HEK293 (cell line): ENCODE data around the gene RIMBP3C.
A peak's percentile ranks its signal among the peaks of the same experiment; 100 is the strongest.
"Not testable (repeated sequence)": the region's sequence is repeated elsewhere in the genome, so short reads cannot be mapped to it uniquely, and the experiment has no call there.

Experiments
- CTCF ChIA-PET: fragments of 350-600 bp; formaldehyde crosslinking; extraction: SDS; loops from one replicate; lab custom pipeline; 2021; ENCODE audit warnings: antibody characterized with exemption; lab: Yijun Ruan, JAX
- POLR2A ChIA-PET: fragments of 300-600 bp; formaldehyde crosslinking; extraction: SDS; loops from one replicate; lab custom pipeline; 2020; ENCODE audit warnings: antibody characterized with exemption, inconsistent platforms; lab: Yijun Ruan, JAX
- H3K27ac ChIP-seq: fragments of 200-500 bp; sonication (Bioruptor generic); 2 replicates; pipeline ENCODE4 v1.5.1; 2014; ENCODE audit warnings: low read depth, low read length, control low read depth, inconsistent platforms; ENCODE audit errors: extremely low read depth
- H3K36me3 ChIP-seq, 2 experiments: fragments of 200-500 bp in 1 of 2; sonication (Bioruptor generic) in 1 of 2; 1 replicate in 1 of 2; 2 replicates in 1 of 2; pipeline ENCODE4 v1.5.1; 2014 to 2017; ENCODE audit warnings: inconsistent platforms in 2 of 2, low read length in 2 of 2; ENCODE audit not compliant: control insufficient read depth in 2 of 2, insufficient read depth in 1 of 2
- H3K4me1 ChIP-seq: fragments of 200-500 bp; sonication (Bioruptor generic); 2 replicates; pipeline ENCODE4 v1.5.1; 2014; ENCODE audit warnings: mild to moderate bottlenecking, low read length, inconsistent platforms; ENCODE audit not compliant: control insufficient read depth, insufficient read depth
- H3K4me3 ChIP-seq: 2 replicates; pipeline ENCODE4 v1.5.1; 2011; ENCODE audit warnings: low read depth, mild to moderate bottlenecking, control low read depth, low read length, moderate library complexity
- H3K9me3 ChIP-seq: fragments of 200-500 bp; sonication (Bioruptor generic); 2 replicates; pipeline ENCODE4 v1.5.1; 2014; ENCODE audit warnings: low read depth, low read length, inconsistent platforms; ENCODE audit not compliant: control insufficient read depth, insufficient read depth
- GFI1B ChIP-seq: fragments of 450-650 bp; formaldehyde crosslinking; IDR thresholded peaks from 2 replicates; pipeline ENCODE4 v1.5.1; 2016; ENCODE audit warnings: missing biosample characterization, missing genetic modification characterization
- KLF8 ChIP-seq: fragments of 450-650 bp; formaldehyde crosslinking; IDR thresholded peaks from 2 replicates; pipeline ENCODE4 v1.5.1; 2016; ENCODE audit warnings: missing biosample characterization, missing genetic modification characterization
- OSR2 ChIP-seq: fragments of 450-650 bp; formaldehyde crosslinking; IDR thresholded peaks from 2 replicates; pipeline ENCODE4 v1.5.1; 2016; ENCODE audit warnings: missing biosample characterization, missing genetic modification characterization
- PBX3 ChIP-seq: sonication (generic); formaldehyde crosslinking; IDR thresholded peaks from 2 replicates; pipeline ENCODE4 v1.8.1; 2022; ENCODE audit warnings: mild to moderate bottlenecking, moderate library complexity, missing genetic modification reagents
- PRDM1 ChIP-seq: fragments of 450-650 bp; formaldehyde crosslinking; IDR thresholded peaks from 2 replicates; pipeline ENCODE4; 2016; ENCODE audit warnings: missing biosample characterization, missing genetic modification characterization
- ZFP37 ChIP-seq: fragments of 450-650 bp; formaldehyde crosslinking; IDR thresholded peaks from 2 replicates; pipeline ENCODE4 v1.5.1; 2016; ENCODE audit warnings: missing biosample characterization, missing genetic modification characterization
- ZNF114 ChIP-seq: fragments of 450-650 bp; formaldehyde crosslinking; IDR thresholded peaks from 2 replicates; pipeline ENCODE4 v1.5.0; 2017; ENCODE audit warnings: missing biosample characterization, missing genetic modification characterization
- ZNF121 ChIP-seq: fragments of 450-650 bp; formaldehyde crosslinking; IDR thresholded peaks from 2 replicates; pipeline ENCODE4 v1.5.1; 2016; ENCODE audit warnings: missing biosample characterization, missing genetic modification characterization
- ZNF138 ChIP-seq: fragments of 450-650 bp; formaldehyde crosslinking; IDR thresholded peaks from 2 replicates; pipeline ENCODE4 v1.5.1; 2016; ENCODE audit warnings: missing biosample characterization, missing genetic modification characterization, borderline replicate concordance
- ZNF155 ChIP-seq: fragments of 450-650 bp; formaldehyde crosslinking; IDR thresholded peaks from 2 replicates; pipeline ENCODE4 v1.5.1; 2016; ENCODE audit warnings: missing biosample characterization, missing genetic modification characterization
- ZNF184 ChIP-seq: fragments of 450-650 bp; IDR thresholded peaks from 2 replicates; pipeline ENCODE4 v1.5.1; 2018; ENCODE audit warnings: missing biosample characterization, mild to moderate bottlenecking, missing genetic modification characterization
- ZNF202 ChIP-seq: fragments of 450-650 bp; formaldehyde crosslinking; IDR thresholded peaks from 2 replicates; pipeline ENCODE4 v1.5.1; 2016; ENCODE audit warnings: missing biosample characterization, missing genetic modification characterization, borderline replicate concordance
- ZNF248 ChIP-seq: fragments of 450-650 bp; formaldehyde crosslinking; IDR thresholded peaks from 2 replicates; pipeline ENCODE4 v1.5.1; 2017; ENCODE audit warnings: missing biosample characterization, missing genetic modification characterization
- ZNF302 ChIP-seq: fragments of 450-650 bp; formaldehyde crosslinking; IDR thresholded peaks from 2 replicates; pipeline ENCODE4 v1.5.1; 2016; ENCODE audit warnings: missing biosample characterization, missing genetic modification characterization, low read depth
- ZNF335 ChIP-seq: fragments of 450-650 bp; formaldehyde crosslinking; conservative IDR thresholded peaks from 2 replicates; pipeline ENCODE4 v1.5.1; 2016; ENCODE audit warnings: missing biosample characterization, missing genetic modification characterization
- ZNF341 ChIP-seq: fragments of 450-650 bp; formaldehyde crosslinking; IDR thresholded peaks from 2 replicates; pipeline ENCODE4; 2016; ENCODE audit warnings: low read depth, missing biosample characterization, missing genetic modification characterization
- ZNF366 ChIP-seq: fragments of 450-650 bp; formaldehyde crosslinking; conservative IDR thresholded peaks from 2 replicates; pipeline ENCODE4 v1.5.1; 2016; ENCODE audit warnings: missing biosample characterization, missing genetic modification characterization
- ZNF560 ChIP-seq: fragments of 450-650 bp; formaldehyde crosslinking; IDR thresholded peaks from 2 replicates; pipeline ENCODE4 v1.5.1; 2017; ENCODE audit warnings: missing biosample characterization, missing genetic modification characterization, borderline replicate concordance
- ZNF645 ChIP-seq: fragments of 450-650 bp; formaldehyde crosslinking; IDR thresholded peaks from 2 replicates; pipeline ENCODE4; 2016; ENCODE audit warnings: missing biosample characterization, missing genetic modification characterization
- ZNF707 ChIP-seq: fragments of 450-650 bp; formaldehyde crosslinking; IDR thresholded peaks from 2 replicates; pipeline ENCODE4 v1.5.1; 2016; ENCODE audit warnings: missing biosample characterization, missing genetic modification characterization
- ZNF776 ChIP-seq: fragments of 450-650 bp; formaldehyde crosslinking; IDR thresholded peaks from 2 replicates; pipeline ENCODE4 v1.5.0; 2017; ENCODE audit warnings: missing biosample characterization, missing genetic modification characterization, borderline replicate concordance
- ZNF777 ChIP-seq: fragments of 450-650 bp; formaldehyde crosslinking; IDR thresholded peaks from 2 replicates; pipeline ENCODE4 v1.5.1; 2017; ENCODE audit warnings: missing biosample characterization, missing genetic modification characterization, borderline replicate concordance
- ZNF837 ChIP-seq: fragments of 450-650 bp; formaldehyde crosslinking; IDR thresholded peaks from 2 replicates; pipeline ENCODE4 v1.5.1; 2016; ENCODE audit warnings: missing biosample characterization, missing genetic modification characterization
- ZSCAN16 ChIP-seq: fragments of 450-650 bp; formaldehyde crosslinking; IDR thresholded peaks from 2 replicates; pipeline ENCODE4 v1.5.1; 2016; ENCODE audit warnings: missing biosample characterization, missing genetic modification characterization

Gene RIMBP3C

GRCh38 chr22:21551361-21551760 is at the start of gene RIMBP3C:
Gene RIMBP3C, minus strand, starts transcription at chr22:21551461. Its CDS starts 485 bp downstream, at chr22:21550976.
- CTCF ChIA-PET, H3K36me3 ChIP-seq, H3K9me3 ChIP-seq, H3K4me1 ChIP-seq, H3K27ac ChIP-seq, POLR2A ChIA-PET, H3K4me3 ChIP-seq: not testable (repeated sequence)

- Histone ChIP-seq H3K36me3 (peaks cover 22 to 45% of the 10 kb centered on the region in 2 experiments), H3K4me1 (no peaks in the 10 kb centered on the region)
- TF ChIP-seq ZNF202 (no peak), ZNF837 (tag by site-specific recombination) (no peak), ZNF138 (tag by site-specific recombination) (no peak), ZNF121 (no peak), ZNF707 (tag by site-specific recombination) (no peak), ZNF184 (no peak), ZNF366 (tag by site-specific recombination) (no peak), PBX3 (CRISPR knock-in tag) (no peak), ZNF341 (tag by site-specific recombination) (no peak), OSR2 (no peak), ZNF645 (tag by site-specific recombination) (no peak), KLF8 (tag by site-specific recombination) (no peak), ZNF302 (tag by site-specific recombination) (no peak), ZNF335 (no peak), ZNF114 (tag by site-specific recombination) (no peak), GFI1B (tag by site-specific recombination) (no peak), ZNF560 (tag by site-specific recombination) (no peak), ZNF776 (tag by site-specific recombination) (no peak), ZNF248 (tag by site-specific recombination) (no peak), ZNF155 (tag by site-specific recombination) (no peak)
- TF ChIP-seq, all 188 proteins: peak for 0
- H3K27ac ChIP-seq, result no peak overlapping the region
- ChIA-PET CTCF (interaction anchor here (0.6 to 1.5 kb wide), 2 partner anchors 26 to 28 kb away, joined by 3 read pairs; no protein-coding TSS in a partner anchor), POLR2A (interaction anchor here (1.2 kb wide), 1 partner anchor 20 kb away, joined by 4 read pairs; no protein-coding TSS in a partner anchor)
- H3K9me3 ChIP-seq, result no peaks in the 10 kb centered on the region
- H3K4me3 ChIP-seq, result no peak overlapping the region
Measured at GRCh38 chr22:21599053-21599893, 48.0 kb upstream of the RIMBP3C start.

GRCh38 chr22:21598302-21598701 is 47.0 kb upstream of the RIMBP3C start:
- POLR2A ChIA-PET, result interaction anchor here (0.6 to 1.2 kb wide), 3 partner anchors 8 to 23 kb away, joined by 3 to 5 read pairs (median 4); no protein-coding TSS in a partner anchor
- CTCF ChIA-PET, result interaction anchor here (0.6 to 1.5 kb wide), 5 partner anchors 23 to 51 kb away, joined by 3 to 5 read pairs (median 3); no protein-coding TSS in a partner anchor

GRCh38 chr22:21596356-21597135 is 45.3 kb upstream of the RIMBP3C start:
- ChIA-PET POLR2A (interaction anchor here (1.1 kb wide), 1 partner anchor 18 kb away, joined by 3 read pairs; no protein-coding TSS in a partner anchor), CTCF (interaction anchor here (1.2 kb wide), 1 partner anchor 33 kb away, joined by 3 read pairs; no protein-coding TSS in a partner anchor)
- H3K4me1 ChIP-seq, H3K27ac ChIP-seq, H3K9me3 ChIP-seq, H3K4me3 ChIP-seq: not testable (repeated sequence)
- H3K36me3 ChIP-seq, result peaks cover 25 to 62% of the 10 kb centered on the region in 2 experiments

More at GRCh38 chr22:21598302-21598701, 47.0 kb upstream of the RIMBP3C start:
- no peak overlapping the region for H3K4me3 ChIP-seq
- no peak for TF ChIP-seq ZFP37 (tag by site-specific recombination)
- TF ChIP-seq GFI1B (tag by site-specific recombination), result no peak
- no peak for TF ChIP-seq ZNF121
- TF ChIP-seq ZNF777, result no peak
- no peak for TF ChIP-seq ZSCAN16 (tag by site-specific recombination)
- TF ChIP-seq PRDM1, result peak; percentile 94
- H3K4me1 ChIP-seq, result no peaks in the 10 kb centered on the region
- H3K27ac ChIP-seq, result no peak overlapping the region
- peaks cover 25 to 55% of the 10 kb centered on the region in 2 experiments for H3K36me3 ChIP-seq
- H3K9me3 ChIP-seq, result no peaks in the 10 kb centered on the region
